Central memory CD8-positive, alpha-beta T cell (primary cell): ENCODE results near the gene RNASET2.

Experiments
- ATAC-seq: fragments of 150-1000 bp; cut with Tn5 transposase; replicated peaks from 2 replicates; pipeline ENCODE4 v1.10.0; 2022; ENCODE audit warnings: mild to moderate bottlenecking, moderate FRiP score, moderate number of reproducible peaks; ENCODE audit not compliant: poor library complexity, severe bottlenecking; ENCODE audit errors: extremely low read depth
- DNase-seq, 2 donors: peaks; one replicate each; pipeline ENCODE4 v3.0.0; 2021; ENCODE audit warnings: low spot score in 2 of 2
- H3K27ac Mint-ChIP-seq: one replicate; pipeline ENCODE4 v1.8.0; 2022; ENCODE audit warnings: low read depth, mild to moderate bottlenecking, moderate library complexity, mixed read lengths
- H3K27me3 Mint-ChIP-seq: one replicate; pipeline ENCODE4 v1.8.0; 2022; ENCODE audit warnings: mixed read lengths
- H3K36me3 Mint-ChIP-seq: one replicate; pipeline ENCODE4 v1.8.0; 2022; ENCODE audit warnings: mild to moderate bottlenecking, moderate library complexity, mixed read lengths; ENCODE audit not compliant: insufficient read depth
- H3K4me1 Mint-ChIP-seq: one replicate; pipeline ENCODE4 v1.8.0; 2022; ENCODE audit warnings: mixed read lengths
- H3K4me3 Mint-ChIP-seq: one replicate; pipeline ENCODE4 v1.8.0; 2022; ENCODE audit warnings: mild to moderate bottlenecking, moderate library complexity, mixed read lengths
- H3K9me3 Mint-ChIP-seq: one replicate; pipeline ENCODE4 v1.8.0; 2022; ENCODE audit warnings: mixed read lengths

The RNASET2 gene

DNA sequence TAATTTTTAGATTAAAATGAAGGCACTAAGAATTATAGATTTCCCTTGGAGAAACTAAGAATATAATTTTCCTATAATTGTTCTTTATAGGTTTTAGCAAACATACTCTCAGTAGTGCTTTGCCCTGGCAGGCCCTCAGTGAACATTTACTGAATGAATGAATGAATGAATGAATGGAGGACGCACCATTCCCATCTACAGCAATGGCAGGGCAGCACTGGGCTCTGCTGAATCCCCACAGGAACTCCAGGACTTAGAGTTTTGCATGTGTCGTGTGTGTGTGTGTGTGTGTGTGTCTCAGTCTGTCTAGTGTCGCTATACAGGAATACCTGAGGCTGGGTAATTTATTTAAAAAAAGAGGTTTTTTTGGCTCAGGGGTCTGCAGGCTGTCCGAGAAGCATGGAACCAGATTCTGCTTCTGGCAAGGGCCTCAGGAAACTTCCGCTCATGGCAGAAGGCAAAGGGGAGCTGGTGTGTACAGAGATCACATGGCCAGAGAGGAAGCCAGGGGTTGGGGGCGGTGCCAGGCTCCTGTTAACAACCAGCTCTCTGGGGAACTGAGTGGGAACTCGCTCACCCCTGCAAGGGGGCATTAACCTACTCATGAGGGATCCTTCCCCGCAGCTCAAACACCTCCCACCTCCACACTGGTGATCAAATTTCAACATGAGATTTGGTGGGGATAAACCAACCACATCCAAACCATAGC lies 20.1 kb downstream of the RNASET2 start:
- Mint-ChIP-seq H3K27ac (no peak overlapping the region), H3K27me3 (no peaks in the 10 kb centered on the region), H3K4me1 (peaks cover 18% of the 10 kb centered on the region), H3K4me3 (no peak overlapping the region), H3K9me3 (no peaks in the 10 kb centered on the region), H3K36me3 (peaks cover 30% of the 10 kb centered on the region)
- ATAC-seq (no peak), DNase-seq (no peak)

DNA sequence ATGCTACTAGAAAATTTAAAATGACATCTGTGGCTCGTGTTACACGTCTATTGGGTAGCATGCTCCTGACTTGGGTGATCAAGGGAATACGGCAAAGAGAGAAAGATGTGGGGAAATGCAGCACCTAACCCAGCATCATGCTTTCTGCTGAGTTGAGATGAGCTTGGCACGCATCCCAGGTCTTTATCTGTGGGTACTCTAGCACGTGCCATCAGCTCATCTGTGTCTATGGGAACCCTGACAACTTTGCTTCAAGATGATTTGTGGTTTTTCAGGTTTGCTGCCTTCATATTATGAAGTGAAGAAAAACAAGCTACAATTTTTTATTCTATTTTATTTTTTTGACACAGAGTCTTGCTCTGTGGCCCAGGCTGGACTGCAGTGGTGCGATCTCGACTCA lies 21.0 kb downstream of the RNASET2 start:
- H3K4me1 Mint-ChIP-seq = peaks cover 20% of the 10 kb centered on the region
- H3K4me3 Mint-ChIP-seq = no peak overlapping the region
- DNase-seq = no peak
- H3K36me3 Mint-ChIP-seq = peaks cover 28% of the 10 kb centered on the region
- H3K27ac Mint-ChIP-seq = no peak overlapping the region
- H3K27me3 Mint-ChIP-seq = no peaks in the 10 kb centered on the region
- no peaks in the 10 kb centered on the region for H3K9me3 Mint-ChIP-seq
- ATAC-seq = no peak

DNA sequence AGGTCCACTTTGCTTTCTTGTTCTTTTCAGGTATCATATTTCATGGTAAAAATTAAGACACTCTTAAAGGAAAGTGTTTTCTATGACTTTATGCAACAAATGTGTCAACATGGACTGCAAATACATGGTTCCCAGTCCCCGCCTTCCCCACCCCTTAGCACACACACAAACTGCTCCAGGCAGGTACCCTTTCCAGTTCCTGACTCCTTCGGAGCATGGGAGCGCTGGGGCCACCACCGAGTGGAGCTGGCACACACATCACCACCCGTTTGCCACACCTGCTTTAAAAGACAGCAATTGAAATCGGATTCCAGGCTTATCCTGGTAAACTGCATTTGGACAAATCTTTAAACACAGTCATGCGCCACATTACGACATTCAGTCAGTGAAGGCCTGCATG lies 22.2 kb downstream of the RNASET2 start:
- Mint-ChIP-seq H3K36me3 (peaks cover 32% of the 10 kb centered on the region), H3K4me1 (peaks cover 20% of the 10 kb centered on the region), H3K27ac (no peak overlapping the region), H3K4me3 (no peak overlapping the region), H3K27me3 (no peaks in the 10 kb centered on the region), H3K9me3 (no peaks in the 10 kb centered on the region)
- ATAC-seq (no peak), DNase-seq (no peak)

DNA sequence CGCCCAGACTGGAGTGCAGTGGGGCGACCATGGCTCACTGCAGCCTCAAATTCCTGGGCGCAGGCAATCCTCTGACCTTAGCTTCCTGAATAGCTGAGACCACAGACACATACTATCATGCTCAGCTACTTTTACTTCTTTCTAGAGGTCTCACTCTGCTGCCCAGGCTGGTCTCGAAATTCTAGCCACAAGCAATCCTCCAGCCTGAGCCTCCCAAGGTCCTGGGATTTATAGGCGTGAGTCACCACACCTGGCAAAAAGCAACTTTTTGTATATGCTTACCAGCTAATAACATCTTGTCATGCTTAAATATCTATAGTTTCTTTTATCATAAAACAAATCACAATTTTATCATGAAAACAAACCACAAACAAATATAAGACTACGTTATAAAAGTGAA lies 23.0 kb downstream of the RNASET2 start:
- no peak overlapping the region for H3K4me3 Mint-ChIP-seq
- peaks cover 20% of the 10 kb centered on the region for H3K4me1 Mint-ChIP-seq
- ATAC-seq (no peak), DNase-seq (no peak)
- H3K9me3 Mint-ChIP-seq = no peaks in the 10 kb centered on the region
- no peaks in the 10 kb centered on the region for H3K27me3 Mint-ChIP-seq
- H3K27ac Mint-ChIP-seq = no peak overlapping the region
- peaks cover 37% of the 10 kb centered on the region for H3K36me3 Mint-ChIP-seq

DNA sequence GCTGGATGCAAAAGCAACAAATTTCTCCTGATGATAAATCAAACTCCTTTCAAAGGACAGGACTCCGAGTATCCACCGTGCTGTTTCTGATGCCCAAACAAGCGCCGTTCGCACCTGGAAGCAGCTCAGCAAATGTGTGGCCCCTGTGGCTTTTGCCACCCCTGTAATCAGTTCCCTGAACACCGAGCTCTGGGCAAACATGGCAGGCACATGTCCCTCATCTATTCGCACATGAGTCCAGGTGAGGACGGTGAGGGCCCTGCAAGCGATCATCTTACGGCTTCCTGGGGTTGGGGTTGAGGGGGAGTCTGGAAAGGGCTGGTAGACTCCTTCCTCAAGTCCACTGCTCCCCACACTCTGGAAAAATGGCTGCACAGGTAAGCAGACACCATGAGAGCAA lies 23.7 kb downstream of the RNASET2 start:
- no peak for DNase-seq
- peaks cover 35% of the 10 kb centered on the region for H3K36me3 Mint-ChIP-seq
- no peak overlapping the region for H3K4me3 Mint-ChIP-seq
- peaks cover 20% of the 10 kb centered on the region for H3K4me1 Mint-ChIP-seq
- ATAC-seq = no peak
- H3K9me3 Mint-ChIP-seq = no peaks in the 10 kb centered on the region
- no peaks in the 10 kb centered on the region for H3K27me3 Mint-ChIP-seq
- peak overlapping the region; percentile 78 for H3K27ac Mint-ChIP-seq

DNA sequence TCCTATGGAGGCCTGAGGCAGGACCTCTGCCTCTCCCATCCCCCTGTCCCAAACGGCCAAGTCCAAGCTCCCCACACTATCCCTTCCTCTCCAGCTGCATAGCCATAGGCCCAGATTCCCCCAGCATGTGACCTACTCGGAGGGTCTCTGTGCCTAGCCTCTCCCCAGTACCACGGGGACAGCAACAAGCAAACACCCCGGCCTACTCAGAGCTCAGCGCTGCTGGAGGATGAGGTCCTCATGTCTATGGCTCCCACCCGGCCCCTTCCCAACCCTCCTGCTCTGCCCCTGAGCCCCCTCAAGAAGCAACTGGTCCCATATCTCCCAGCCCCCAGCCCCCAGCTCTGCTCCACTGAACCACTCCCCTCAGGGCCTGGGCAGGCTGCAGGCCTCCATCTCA lies 24.2 kb downstream of the RNASET2 start:
- H3K27ac Mint-ChIP-seq = peak overlapping the region; percentile 78
- peaks cover 33% of the 10 kb centered on the region for H3K36me3 Mint-ChIP-seq
- H3K4me1 Mint-ChIP-seq = peaks cover 20% of the 10 kb centered on the region
- H3K9me3 Mint-ChIP-seq = no peaks in the 10 kb centered on the region
- H3K4me3 Mint-ChIP-seq = no peak overlapping the region
- ATAC-seq (no peak), DNase-seq (no peak)
- H3K27me3 Mint-ChIP-seq = no peaks in the 10 kb centered on the region

DNA sequence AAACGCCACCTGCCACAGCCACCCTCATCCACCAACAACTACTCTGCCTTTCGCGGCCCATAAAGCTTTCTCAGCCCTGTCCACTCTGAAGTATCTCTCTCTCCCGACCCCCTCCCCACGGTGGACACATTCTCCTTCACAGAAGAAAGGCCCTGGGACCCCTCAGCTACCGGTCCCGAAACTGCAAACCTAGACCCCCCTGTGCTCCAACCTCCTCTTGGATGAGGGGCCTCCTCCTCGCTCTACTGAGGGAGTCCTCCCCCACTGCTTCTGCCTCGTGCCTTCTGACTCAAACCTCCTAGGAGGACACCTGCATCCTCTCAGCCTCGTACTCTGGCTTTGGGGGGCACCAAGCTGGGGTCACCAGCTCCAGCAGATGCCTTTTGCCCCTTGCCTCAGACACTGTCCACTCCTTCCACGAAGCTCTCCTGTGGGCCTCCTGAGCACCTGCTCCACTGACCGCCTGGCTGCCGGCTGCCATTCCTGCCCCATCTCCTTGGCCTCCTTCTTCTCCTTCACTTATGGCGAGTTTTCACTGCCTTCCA lies 24.9 kb downstream of the RNASET2 start:
- Mint-ChIP-seq H3K27me3 (no peaks in the 10 kb centered on the region), H3K4me1 (peaks cover 20% of the 10 kb centered on the region), H3K36me3 (peaks cover 32% of the 10 kb centered on the region), H3K27ac (peak overlapping the region; percentile 78), H3K4me3 (no peak overlapping the region), H3K9me3 (no peaks in the 10 kb centered on the region)
- ATAC-seq (no peak), DNase-seq (no peak)

DNA sequence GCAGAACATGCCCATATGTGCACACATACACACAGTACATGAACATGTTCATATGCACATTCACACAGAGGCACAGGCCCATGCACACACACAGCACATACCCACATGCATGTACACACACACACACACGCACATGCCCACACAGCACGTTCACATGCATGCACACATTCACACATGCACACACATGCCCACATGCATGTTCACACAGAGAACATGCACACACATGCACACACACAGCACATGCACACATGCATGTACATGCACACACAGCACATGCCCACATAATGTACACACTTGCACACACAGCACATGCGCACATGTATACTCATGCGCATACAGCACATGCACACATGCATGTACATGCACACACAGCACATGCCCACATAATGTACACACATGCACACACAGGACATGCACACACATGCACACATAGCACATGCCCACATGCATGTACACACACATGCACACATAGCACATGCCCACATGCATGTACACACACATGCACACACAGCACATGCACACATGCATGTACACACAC lies 25.9 kb downstream of the RNASET2 start:
- DNase-seq (no peak), ATAC-seq (no peak)
- Mint-ChIP-seq H3K27ac (no peak overlapping the region), H3K4me3 (no peak overlapping the region), H3K36me3 (peaks cover 27% of the 10 kb centered on the region), H3K9me3 (no peaks in the 10 kb centered on the region), H3K27me3 (no peaks in the 10 kb centered on the region), H3K4me1 (peaks cover 23% of the 10 kb centered on the region)

DNA sequence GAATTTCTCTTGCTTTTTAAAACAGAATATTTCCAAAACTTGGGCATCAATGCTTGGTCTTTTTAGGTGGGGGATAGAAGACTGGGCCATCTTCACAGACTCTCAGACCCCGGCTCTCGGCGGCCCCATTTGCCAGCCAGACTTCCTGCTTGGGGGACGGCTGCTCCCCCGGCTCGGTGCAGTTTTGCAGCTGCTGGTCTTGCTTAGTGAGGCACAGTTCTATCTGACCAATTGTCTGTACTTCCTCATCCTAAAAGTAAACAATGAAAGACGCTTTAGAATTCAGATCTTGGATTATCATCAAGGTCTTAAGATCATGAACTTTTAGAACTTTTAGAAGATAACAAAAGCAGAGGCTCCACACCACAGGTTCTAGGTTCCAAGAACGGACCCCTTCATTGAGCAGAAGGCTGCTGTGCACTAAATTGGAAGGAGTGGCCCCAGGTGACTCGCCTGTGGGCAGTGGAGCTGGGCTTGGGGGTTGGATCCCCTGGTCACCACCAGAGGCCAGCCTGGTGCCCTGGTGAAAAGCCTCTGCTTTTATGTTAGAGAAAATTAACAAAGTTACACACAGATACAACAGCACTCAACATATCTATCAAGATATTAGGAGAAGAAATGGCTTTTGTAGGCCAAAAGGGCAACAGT lies 26.7 kb downstream of the RNASET2 start:
- Mint-ChIP-seq H3K4me3 (no peak overlapping the region), H3K36me3 (peaks cover 24% of the 10 kb centered on the region), H3K27ac (no peak overlapping the region), H3K27me3 (no peaks in the 10 kb centered on the region), H3K9me3 (no peaks in the 10 kb centered on the region), H3K4me1 (peaks cover 29% of the 10 kb centered on the region)
- ATAC-seq (no peak), DNase-seq (no peak)

DNA sequence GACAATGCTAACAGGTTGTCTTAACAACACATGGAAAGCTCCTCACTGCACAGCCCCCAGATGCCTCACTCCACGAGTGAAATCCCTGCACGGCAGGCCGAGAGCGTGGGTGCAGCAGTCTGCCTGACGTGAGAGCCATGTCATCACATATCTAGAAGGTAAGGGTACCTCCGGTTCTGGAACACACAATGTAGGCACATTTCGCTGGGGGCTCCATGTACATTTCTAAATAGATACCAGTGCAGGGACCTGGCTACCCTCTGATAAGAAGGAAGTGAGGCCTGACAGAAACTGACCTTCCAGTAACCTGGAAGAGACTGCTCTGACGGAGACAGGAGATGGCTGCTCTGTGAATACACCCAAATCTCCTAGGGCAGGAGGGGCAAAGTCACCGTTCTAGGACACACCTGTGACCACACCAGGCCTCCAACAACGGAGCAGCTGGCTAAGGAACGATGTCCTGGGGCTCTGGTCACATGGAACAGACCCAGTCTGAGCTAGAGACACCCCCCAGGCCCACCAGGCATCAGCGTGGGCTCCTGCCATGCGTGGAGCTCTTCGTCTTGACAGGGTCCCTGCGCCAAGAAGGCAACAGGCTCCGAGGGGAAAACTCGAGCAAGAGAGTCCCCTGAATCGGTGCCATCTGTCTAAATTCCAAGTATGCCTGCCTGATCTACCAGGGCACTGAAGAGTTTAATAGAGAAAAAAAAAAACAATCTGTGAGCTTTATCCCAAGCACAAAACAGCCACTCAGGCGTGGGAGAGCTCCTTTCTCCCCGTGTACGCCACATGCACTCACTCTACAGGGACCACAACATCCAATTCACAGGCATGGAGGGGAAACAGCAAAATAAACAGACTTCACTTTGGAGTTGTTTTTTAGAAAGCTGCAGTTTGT lies 27.5 kb downstream of the RNASET2 start:
- H3K36me3 Mint-ChIP-seq = peaks cover 22% of the 10 kb centered on the region
- DNase-seq (no peak), ATAC-seq (no peak)
- no peaks in the 10 kb centered on the region for H3K27me3 Mint-ChIP-seq
- H3K9me3 Mint-ChIP-seq = no peaks in the 10 kb centered on the region
- peaks cover 29% of the 10 kb centered on the region for H3K4me1 Mint-ChIP-seq
- no peak overlapping the region for H3K27ac Mint-ChIP-seq
- no peak overlapping the region for H3K4me3 Mint-ChIP-seq

DNA sequence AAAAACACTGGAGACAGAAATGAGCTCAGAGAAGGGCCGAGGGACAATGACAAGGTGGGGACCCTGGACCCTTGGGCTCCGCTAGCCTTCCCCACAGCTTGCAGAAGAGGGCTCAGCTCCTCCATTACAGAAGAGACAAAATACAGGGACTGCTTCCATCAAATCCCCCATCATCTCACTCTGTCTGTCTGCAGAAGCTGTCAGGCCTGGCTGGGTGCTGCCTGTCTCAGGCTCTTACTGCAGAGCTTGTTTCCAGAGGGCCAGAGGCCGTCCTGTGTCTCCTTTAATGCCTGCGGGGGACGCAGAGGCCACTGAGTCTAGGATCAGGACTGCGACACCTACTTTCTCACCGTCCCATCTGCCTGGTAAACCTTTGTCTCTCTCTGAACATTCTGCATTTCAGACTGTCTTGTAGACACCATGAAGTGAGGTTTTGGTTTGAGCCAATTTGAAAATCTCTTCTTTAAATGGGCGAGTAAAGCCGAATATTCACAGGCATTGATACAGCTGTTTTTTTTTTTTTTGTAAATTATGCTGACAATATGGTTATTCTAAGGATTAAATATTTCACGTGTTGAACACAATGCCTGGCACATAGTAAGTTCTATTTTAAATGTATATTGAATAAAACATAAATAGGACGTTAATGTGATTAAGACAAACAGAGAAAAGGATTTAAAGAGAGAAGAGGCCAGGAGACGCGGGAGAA lies 28.3 kb downstream of the RNASET2 start:
- ATAC-seq = no peak
- Mint-ChIP-seq H3K27ac (no peak overlapping the region), H3K4me1 (peaks cover 29% of the 10 kb centered on the region), H3K27me3 (no peaks in the 10 kb centered on the region), H3K9me3 (no peaks in the 10 kb centered on the region), H3K36me3 (peaks cover 22% of the 10 kb centered on the region), H3K4me3 (no peak overlapping the region)
- no peak for DNase-seq
